ENCODE measurements around the gene PROCA1.
A peak's percentile ranks its signal among the peaks of the same experiment; 100 is the strongest.

The PROCA1 gene

DNA sequence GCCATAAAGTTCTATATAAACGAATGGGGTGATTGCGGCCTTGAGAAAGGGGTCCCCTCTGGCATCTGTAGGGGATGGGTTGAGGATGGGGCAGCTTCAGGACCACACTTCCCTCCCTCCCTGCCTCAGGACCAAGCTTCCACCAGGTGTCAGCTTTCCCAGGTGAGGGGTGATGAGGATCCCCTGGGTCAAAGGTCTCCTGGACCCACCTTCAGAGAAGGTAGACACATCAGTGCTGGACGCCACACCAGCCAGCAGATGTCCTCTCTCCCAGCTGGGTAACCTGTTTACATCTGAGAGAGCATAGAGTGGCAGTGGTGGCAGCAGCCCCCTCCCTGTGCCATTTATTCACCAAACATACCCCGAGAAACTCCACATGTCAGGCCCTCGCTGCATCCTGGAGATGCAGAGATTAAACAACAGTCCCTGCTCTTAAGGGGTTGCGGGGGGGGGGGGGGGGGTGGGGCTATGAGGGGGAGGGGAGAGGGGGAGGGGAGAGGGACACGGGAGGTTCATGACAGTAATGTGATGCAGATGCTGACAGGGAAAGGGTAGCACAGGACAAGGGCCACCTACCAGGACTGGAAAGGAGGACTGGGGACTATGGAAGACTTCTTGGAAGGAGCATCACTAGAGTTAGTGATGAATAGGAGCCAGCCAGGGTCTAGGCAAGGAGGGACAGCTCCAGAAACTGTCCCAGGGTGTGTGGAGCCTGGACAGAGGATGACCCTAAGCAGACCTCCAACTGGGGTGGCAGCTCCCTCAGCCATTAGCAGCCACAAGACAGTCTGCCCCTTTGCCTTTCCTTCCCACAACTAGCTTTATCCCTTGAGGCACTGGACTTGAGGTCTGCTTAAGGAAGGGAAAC, 5.0 kb downstream of the PROCA1 start:
- no peak for DNase-seq

DNA sequence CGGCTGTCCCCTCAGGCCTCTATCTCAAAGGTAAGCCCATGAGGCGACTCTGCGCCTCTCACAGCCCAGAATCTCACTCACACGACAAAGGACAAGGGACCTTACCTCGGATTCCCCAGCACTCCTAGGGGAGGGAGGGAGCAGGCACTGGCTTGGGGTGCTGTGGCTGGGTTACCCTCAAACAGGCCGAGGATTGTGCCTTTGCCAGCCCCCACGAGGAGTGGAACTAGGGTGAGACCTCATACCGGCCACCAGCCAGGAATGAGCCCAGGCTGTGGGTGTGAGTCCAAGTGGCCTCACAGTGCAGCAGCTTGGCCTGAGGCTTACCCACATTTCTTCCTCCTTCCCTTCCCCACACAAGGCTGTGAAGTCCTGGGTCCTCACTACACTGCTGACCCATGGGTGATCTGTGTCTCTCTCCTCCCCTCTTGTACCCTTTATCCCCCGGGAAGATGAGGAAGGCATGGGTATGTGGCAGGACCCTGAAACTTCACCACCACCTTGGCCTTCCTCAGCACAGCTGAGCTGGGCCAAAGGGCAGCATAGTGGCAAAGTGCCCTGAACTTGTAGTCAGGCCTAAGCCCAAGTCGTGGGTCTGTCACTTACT, 5.9 kb downstream of the PROCA1 start:
- no peak for DNase-seq

DNA sequence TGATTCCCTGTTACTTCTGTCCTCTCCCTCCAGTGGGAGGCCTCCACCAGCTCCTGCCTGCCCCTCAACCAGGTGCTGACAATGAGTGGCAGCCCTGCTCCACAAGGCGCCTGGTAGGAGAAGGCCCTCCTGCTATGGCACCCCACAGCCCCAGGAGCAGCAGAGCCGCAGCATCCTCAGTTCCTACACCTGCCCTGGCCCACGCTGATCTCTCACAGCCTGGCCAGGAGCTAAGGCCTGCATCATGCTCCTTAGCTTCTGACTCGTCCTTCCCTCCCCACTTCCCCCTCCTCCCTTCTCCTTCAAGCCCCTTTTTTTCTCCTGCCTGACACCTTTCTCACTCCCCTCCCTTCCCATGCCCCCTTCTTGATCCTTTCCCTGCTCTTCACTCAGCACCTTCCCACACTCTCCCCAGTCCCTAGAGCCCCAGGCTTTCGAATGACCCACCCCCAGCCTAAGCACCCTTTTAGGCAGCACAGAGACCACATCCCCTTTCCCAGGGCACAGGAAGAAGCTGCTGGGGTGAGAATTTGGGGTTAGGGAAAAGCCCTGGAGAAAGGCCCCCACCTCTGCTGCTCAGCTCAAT, 6.5 kb downstream of the PROCA1 start:
- no peak for DNase-seq

DNA sequence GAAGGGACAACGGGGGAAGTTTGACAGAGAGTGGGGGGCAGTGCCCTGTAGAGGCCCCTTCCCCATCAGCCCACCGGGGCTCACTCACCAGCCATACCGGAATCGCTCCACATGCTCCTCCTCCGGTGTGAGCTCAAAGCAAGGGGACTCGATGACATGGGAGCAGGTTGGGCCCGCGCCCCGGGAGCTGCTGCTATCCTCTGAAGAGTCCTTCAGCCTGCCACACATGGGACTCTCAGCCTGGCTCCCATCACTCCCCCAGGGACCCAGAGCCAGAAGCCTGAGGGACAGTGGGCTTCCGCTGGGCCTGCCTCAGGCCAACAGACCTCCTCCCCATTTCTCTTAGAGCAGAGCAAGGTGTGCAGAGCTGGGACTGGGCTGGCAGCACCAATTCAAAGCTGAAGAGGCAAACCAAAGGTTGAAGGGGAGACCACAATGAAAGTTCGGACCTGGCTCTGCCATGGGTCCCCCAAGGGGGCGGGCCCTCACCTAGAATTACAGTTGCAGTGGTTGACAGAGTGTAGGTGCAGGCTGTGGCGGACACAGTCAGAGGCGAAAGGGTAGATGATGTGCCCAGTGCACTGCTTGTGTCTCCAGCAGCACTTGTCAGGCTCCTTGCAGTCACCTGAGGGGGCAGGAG, 7.3 kb downstream of the PROCA1 start:
- no peak for DNase-seq

- DNase-seq, result no peak
These were observed 8.0 kb downstream of the PROCA1 start for GRCh38 chr17:28703552-28704218.

DNA sequence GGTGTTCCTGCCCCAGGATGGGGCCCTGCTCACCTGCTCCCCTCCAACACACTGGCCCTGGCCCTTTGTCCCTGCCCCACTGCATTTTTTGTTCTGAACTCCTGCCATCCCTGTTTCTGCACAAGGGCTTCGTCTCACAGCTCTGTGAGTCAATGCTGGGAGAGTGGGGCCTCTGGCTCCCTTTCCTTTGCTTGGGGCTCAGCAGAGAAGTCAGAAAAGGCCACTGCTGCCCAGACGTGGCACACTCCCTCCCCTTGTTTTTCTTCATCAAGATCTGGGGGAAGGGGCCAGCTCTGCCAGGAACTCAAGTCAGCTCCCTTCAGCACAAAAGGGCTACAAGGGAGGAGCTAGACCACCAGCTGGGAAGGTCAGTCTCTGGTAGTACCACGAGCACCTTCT, 8.9 kb downstream of the PROCA1 start:
- DNase-seq, result no peak

- DNase-seq, result no peak
These were observed 9.5 kb downstream of the PROCA1 start for GRCh38 chr17:28702026-28702751.

GRCh38 chr17:28700830-28701492, 10.7 kb downstream of the PROCA1 start:
- DNase-seq, result no peak

DNA sequence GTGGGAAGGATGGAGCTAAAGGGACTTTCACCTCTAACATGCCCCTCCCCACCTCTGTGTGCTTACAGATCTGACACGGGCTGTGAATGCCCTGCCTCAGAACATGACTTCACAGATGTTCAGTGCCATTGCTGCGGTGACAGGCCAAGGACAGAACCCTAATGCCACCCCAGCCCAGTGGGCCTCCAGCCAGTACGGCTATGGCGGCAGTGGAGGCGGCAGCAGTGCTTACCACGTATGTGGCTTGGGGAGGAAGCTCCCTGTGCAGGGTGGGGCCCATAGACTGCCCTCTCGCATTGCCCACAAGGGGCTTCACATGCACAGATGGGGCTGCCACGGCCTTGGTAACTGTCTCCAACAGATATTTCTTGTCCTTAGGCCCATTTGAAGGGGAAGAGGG, 11.4 kb downstream of the PROCA1 start:
- DNase-seq, result no peak

DNA sequence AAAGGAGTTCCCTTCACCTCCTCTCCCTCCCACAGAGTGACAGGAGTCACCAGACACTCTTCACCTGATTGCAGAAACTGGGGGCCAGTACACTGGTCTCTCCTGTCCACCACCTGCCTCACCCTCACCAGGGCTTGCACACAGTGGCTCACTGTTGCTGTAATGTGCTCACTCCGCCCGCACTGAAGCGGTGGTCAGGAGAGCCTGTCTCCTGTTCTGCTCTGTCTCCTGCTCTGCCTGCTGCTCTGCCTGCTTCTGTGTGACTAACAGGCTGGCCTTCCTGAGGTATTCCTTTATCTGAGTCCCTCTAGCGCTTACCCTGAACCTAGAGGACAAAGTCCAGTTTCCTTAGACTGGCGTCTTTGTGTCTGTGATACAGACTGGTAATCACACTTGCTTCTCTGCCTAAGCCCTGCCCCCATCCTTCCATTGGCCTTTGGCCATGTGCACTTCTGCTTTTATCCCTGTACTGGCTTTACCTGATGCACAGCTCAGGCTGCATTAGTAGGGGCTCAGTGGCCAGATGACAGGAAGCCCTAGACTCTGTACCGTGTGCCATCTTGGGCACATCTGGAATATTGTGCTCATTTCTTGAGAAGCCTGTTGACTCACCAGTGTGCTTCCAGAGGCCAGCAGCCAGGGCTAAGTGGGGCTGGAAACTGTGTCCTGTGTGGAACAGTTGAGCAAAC, 13.3 kb downstream of the PROCA1 start:
- no peak for DNase-seq

GRCh38 chr17:28693869-28694268, 17.8 kb downstream of the PROCA1 start:
- DNase-seq, result no peak

DNA sequence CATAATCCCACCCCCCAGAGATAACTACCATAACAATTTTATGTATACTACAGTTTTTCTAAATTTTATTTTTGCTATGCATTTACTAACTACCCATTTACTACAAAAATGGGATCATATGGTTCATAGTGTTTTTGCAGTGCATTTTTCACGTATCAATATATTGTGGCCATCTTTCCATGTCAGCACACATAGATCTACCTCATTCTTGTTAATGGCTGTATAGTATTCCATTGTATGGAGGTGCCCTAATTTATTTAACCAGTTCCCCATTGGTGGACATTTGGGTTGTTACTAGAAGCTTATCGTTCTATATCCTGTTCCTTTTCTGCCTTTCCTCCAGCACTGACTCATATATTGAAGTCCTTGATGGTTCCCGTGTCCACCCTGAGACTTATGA, 22.7 kb downstream of the PROCA1 start:
- DNase-seq, result no peak

DNA sequence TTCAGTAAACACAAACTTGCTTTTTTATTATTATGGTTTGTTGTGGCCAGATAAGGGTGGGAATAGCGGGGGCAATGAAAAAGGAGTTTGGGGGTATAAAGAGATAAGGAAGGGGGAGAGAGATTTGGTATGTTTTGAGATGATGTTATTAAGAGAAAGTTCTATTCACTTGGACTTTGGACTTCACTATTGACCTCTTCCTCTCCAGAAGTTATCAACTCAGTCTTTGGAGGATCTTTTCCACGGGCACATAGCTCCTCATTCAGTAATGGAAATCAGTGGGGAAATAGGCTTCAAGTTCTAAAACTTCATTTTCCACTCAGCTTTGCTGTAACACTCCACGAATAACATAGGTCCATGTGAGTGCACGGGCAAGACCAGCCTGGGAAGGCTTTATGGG, 23.2 kb downstream of the PROCA1 start:
- DNase-seq, result no peak

- no peak for DNase-seq
These were observed 25.4 kb downstream of the PROCA1 start for GRCh38 chr17:28686296-28686695.

DNA sequence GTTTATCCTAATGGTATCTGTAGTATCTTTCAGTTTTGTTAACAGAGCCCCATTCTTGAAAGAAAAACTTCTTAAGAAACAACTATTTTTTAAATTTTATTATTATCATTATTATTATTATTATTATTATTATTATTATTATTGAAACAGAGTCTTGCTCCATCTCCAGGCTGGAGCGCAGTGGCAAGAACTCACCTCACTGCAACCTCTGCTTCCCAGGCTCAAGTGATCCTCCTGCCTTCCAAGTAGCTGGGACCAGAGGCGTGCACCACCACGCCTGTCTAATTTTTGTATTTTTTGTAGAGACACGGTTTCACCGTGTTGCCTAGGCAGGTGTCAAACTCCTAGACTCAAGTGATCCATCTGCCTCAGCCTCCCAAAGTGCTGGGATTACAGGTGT, 26.3 kb downstream of the PROCA1 start:
- no peak for DNase-seq

GRCh38 chr17:28684963-28685362, 26.7 kb downstream of the PROCA1 start:
- DNase-seq, result peak in 1 of 3 donors; percentile 6

DNA sequence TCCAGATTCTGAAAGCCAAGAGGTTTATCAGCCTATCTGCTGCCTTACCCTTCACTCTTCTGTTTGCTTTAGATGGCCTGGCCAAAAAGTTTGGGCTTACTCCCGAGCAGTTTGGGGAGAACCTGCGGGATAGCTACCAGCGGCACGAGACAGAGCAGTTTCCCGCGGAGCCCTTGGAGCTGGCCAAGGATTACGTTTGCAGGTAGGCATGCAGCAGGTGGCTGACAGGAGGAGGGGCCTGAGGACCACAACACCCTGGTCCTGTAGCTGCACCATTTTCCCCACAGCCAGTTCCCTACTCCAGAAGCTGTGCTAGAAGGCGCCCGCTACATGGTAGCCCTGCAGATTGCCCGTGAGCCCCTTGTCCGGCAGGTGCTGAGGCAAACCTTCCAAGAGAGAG, 29.0 kb downstream of the PROCA1 start:
- DNase-seq, result no peak

- no peak for DNase-seq
These were observed 35.7 kb downstream of the PROCA1 start for GRCh38 chr17:28675980-28676379.

DNA sequence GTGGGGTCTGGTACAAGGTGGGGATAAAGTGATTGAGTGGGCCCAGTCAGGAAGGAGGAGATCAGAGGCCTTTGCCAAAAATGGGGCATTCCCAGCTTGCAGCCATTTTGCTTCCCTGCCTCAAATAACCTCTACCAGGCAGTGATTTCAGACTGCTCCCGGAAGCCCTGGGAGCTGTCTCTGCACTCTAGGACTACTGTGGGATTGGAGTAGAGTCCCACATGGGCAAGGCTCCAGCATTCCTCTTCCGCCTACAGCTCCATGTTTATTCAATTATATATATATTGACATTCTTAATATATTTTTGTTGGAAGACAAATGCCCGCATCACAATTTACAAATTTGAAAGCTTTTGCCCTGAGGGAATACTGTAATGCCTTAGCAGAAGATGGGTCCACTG, 36.2 kb downstream of the PROCA1 start:
- DNase-seq, result no peak

- no peak for DNase-seq
These were observed 41.8 kb downstream of the PROCA1 start for GRCh38 chr17:28669918-28670317.

GRCh38 chr17:28667870-28668269, 43.8 kb downstream of the PROCA1 start:
- DNase-seq, result no peak
